H9 (cell line): ENCODE data around the gene AKAP3. TPM values are rescaled to one million over a fixed set of nuclear protein-coding genes. Genes with fewer than 3 reads are reported as not detected.

Experiments
- DNase-seq: peaks from one replicate; pipeline ENCODE4 v3.0.0-alpha.2; 2017
- H2AFZ ChIP-seq: one replicate; pipeline ENCODE4 v1.6.1; 2013; ENCODE audit warnings: mild to moderate bottlenecking, low read length, control low read depth, moderate library complexity
- H2AK5ac ChIP-seq: 2 replicates; pipeline ENCODE4 v1.6.1; 2013; ENCODE audit warnings: low read length, control low read depth, mixed read lengths; ENCODE audit not compliant: insufficient read length
- H2BK120ac ChIP-seq: one replicate; pipeline ENCODE4 v1.6.1; 2013; ENCODE audit warnings: low read depth, mild to moderate bottlenecking, low read length, control low read depth, inconsistent platforms; ENCODE audit not compliant: poor library complexity, severe bottlenecking
- H2BK12ac ChIP-seq: 2 replicates; pipeline ENCODE4 v1.6.1; 2013; ENCODE audit warnings: low read length, control low read depth, mixed read lengths, low read depth; ENCODE audit not compliant: insufficient read length
- H2BK15ac ChIP-seq: 2 replicates; pipeline ENCODE4 v1.6.1; 2013; ENCODE audit warnings: low read depth, low read length, control low read depth
- H2BK20ac ChIP-seq: one replicate; pipeline ENCODE4 v1.6.1; 2013; ENCODE audit warnings: low read depth, mild to moderate bottlenecking, low read length, control low read depth, inconsistent platforms; ENCODE audit not compliant: poor library complexity, severe bottlenecking
- H2BK5ac ChIP-seq: 2 replicates; pipeline ENCODE4 v1.6.1; 2013; ENCODE audit warnings: low read length, control low read depth, mixed read lengths; ENCODE audit not compliant: insufficient read length
- H3K14ac ChIP-seq: 2 replicates; pipeline ENCODE4 v1.6.1; 2013; ENCODE audit warnings: low read length, control low read depth; ENCODE audit not compliant: insufficient read depth
- H3K18ac ChIP-seq: 2 replicates; pipeline ENCODE4 v1.6.1; 2013; ENCODE audit warnings: low read depth, mild to moderate bottlenecking, mixed read lengths, low read length, control low read depth; ENCODE audit not compliant: insufficient read length
- H3K23ac ChIP-seq: 2 replicates; pipeline ENCODE4 v1.6.1; 2013; ENCODE audit warnings: low read length, control low read depth, mixed read lengths, low read depth; ENCODE audit not compliant: insufficient read length
- H3K23me2 ChIP-seq: 2 replicates; pipeline ENCODE4 v1.6.1; 2013; ENCODE audit warnings: low read depth, mild to moderate bottlenecking, mixed read lengths, low read length, control low read depth; ENCODE audit not compliant: insufficient read length, poor library complexity, severe bottlenecking
- H3K27ac ChIP-seq: 2 replicates; pipeline ENCODE4 v1.5.1; 2013; ENCODE audit warnings: low read length, control low read depth, mixed read lengths, low read depth; ENCODE audit not compliant: insufficient read length
- H3K27me3 ChIP-seq: 2 replicates; pipeline ENCODE4 v1.6.1; 2013; ENCODE audit warnings: low read length, control low read depth, inconsistent platforms; ENCODE audit not compliant: insufficient read depth
- H3K4ac ChIP-seq: 2 replicates; pipeline ENCODE4 v1.6.1; 2013; ENCODE audit warnings: low read depth, mild to moderate bottlenecking, control low read depth, inconsistent platforms, low read length, moderate library complexity
- H3K4me1 ChIP-seq: 2 replicates; pipeline ENCODE4 v1.6.1; 2013; ENCODE audit warnings: low read length, control low read depth, inconsistent platforms; ENCODE audit not compliant: insufficient read depth
- H3K4me2 ChIP-seq: 2 replicates; pipeline ENCODE4 v1.6.1; 2013; ENCODE audit warnings: low read length, control low read depth, mixed read lengths; ENCODE audit not compliant: insufficient read length, insufficient read depth
- H3K56ac ChIP-seq: 2 replicates; pipeline ENCODE4 v1.6.1; 2013; ENCODE audit warnings: low read depth, mild to moderate bottlenecking, mixed read lengths, low read length, control low read depth; ENCODE audit not compliant: insufficient read length
- H3K79me1 ChIP-seq: 2 replicates; pipeline ENCODE4 v1.6.1; 2013; ENCODE audit warnings: low read depth, mild to moderate bottlenecking, moderate library complexity, low read length, control low read depth, inconsistent platforms; ENCODE audit not compliant: insufficient read depth, poor library complexity, severe bottlenecking
- H3K79me2 ChIP-seq: 2 replicates; pipeline ENCODE4 v1.6.1; 2013; ENCODE audit warnings: low read length, control low read depth, inconsistent platforms; ENCODE audit not compliant: insufficient read depth
- H3K9ac ChIP-seq: 2 replicates; pipeline ENCODE4 v1.6.1; 2013; ENCODE audit warnings: low read length, control low read depth, mixed read lengths; ENCODE audit not compliant: insufficient read length; ENCODE audit errors: extremely low read depth
- H3K9me3 ChIP-seq: one replicate; pipeline ENCODE4 v1.6.1; 2013; ENCODE audit warnings: low read depth, low read length, inconsistent platforms; ENCODE audit not compliant: control insufficient read depth
- H3T11ph ChIP-seq: one replicate; pipeline ENCODE4 v1.6.1; 2013; ENCODE audit warnings: mild to moderate bottlenecking, low read length, control low read depth, inconsistent platforms
- H4K20me1 ChIP-seq: one replicate; pipeline ENCODE4 v1.6.1; 2013; ENCODE audit not compliant: control insufficient read depth, insufficient read length, insufficient read depth
- H4K5ac ChIP-seq: 2 replicates; pipeline ENCODE4 v1.6.1; 2013; ENCODE audit warnings: low read depth, mild to moderate bottlenecking, mixed read lengths, low read length, control low read depth; ENCODE audit not compliant: insufficient read length
- H4K8ac ChIP-seq: replicated peaks from 2 replicates; pipeline ENCODE4 v1.6.1; 2013; ENCODE audit warnings: low read length, control low read depth, mixed read lengths, low read depth; ENCODE audit not compliant: insufficient read length
- H4K91ac ChIP-seq: 2 replicates; pipeline ENCODE4 v1.6.1; 2013; ENCODE audit warnings: low read depth, mild to moderate bottlenecking, moderate library complexity, mixed read lengths, low read length, control low read depth; ENCODE audit not compliant: insufficient read length
- H3K27ac Mint-ChIP-seq, 3 experiments: 2 replicates in 2 of 3; 3 replicates in 1 of 3; pipeline ENCODE4 v1.8.0; 2020 to 2021; ENCODE audit warnings: mixed read lengths in 3 of 3, mild to moderate bottlenecking in 1 of 3, moderate library complexity in 1 of 3
- H3K27me3 Mint-ChIP-seq: 2 replicates; pipeline ENCODE4 v1.8.0; 2021; ENCODE audit warnings: low read depth, mild to moderate bottlenecking, moderate library complexity, mixed read lengths
- H3K36me3 Mint-ChIP-seq, 3 experiments: 2 replicates in 2 of 3; 3 replicates in 1 of 3; pipeline ENCODE4 v1.8.0; 2020 to 2021; ENCODE audit warnings: low read depth in 3 of 3, mixed read lengths in 3 of 3; ENCODE audit not compliant: insufficient read depth in 1 of 3
- H3K4me1 Mint-ChIP-seq, 2 experiments: 2 replicates each; pipeline ENCODE4 v1.8.0; 2020; ENCODE audit warnings: mixed read lengths in 2 of 2
- H3K4me3 Mint-ChIP-seq, 2 experiments: 2 replicates in 1 of 2; 3 replicates in 1 of 2; pipeline ENCODE4 v1.8.0; 2020 to 2021; ENCODE audit warnings: mild to moderate bottlenecking in 2 of 2, mixed read lengths in 2 of 2, moderate library complexity in 1 of 2
- H3K9me3 Mint-ChIP-seq, 2 experiments: 2 replicates in 1 of 2; 3 replicates in 1 of 2; pipeline ENCODE4 v1.8.0; 2020; ENCODE audit warnings: mild to moderate bottlenecking in 2 of 2, mixed read lengths in 2 of 2, moderate library complexity in 1 of 2
- CTCF ChIP-seq: fragments of 200-600 bp; sonication (generic); conservative IDR thresholded peaks from 3 replicates; pipeline ENCODE4 v1.8.0; 2021; ENCODE audit warnings: antibody characterized with exemption, mild to moderate bottlenecking
- WGBS: extraction: QIAGEN DNeasy Blood & Tissue Kit; methylation state at CpG from one replicate; pipeline ENCODE4 v1.1.7; 2013; ENCODE audit warnings: missing lambda C conversion rate, low lambda C conversion rate, mixed read lengths; ENCODE audit not compliant: insufficient read length; ENCODE audit errors: extremely low coverage; 5-methylcytosine and 5-hydroxymethylcytosine counted together
- total RNA-seq: library from RNA; stranded (reverse); gene quantifications from 2 replicates; pipeline ENCODE4 v1.2.1, GENCODE V29; 2021

Gene AKAP3
- total RNA-seq, 1 experiment from 2014 or later, result 1.3 TPM

DNA sequence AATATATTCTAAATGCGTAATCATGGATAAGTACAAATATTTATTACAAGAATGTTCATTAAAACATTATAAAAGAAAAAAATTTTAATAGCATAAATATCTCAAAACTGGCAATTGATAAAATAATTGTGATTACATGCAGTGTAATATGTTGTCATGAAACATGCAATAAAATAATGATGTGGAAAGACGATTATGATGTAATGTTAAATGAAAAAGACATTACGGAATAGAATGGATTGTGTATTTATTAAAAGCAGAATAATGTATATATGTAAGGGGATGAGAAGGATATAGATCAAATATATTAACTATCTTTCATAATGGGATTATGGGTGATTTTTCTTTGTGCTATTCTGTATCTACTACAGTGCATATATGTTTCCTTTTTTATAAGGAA lies 32.9 kb upstream of the AKAP3 start:
- Histone ChIP-seq H3K27me3 (no peaks in the 10 kb centered on the region), H2BK12ac (no peak overlapping the region), H2BK20ac (no peak overlapping the region), H3K23ac (no peak overlapping the region), H2BK5ac (no peak overlapping the region), H3K79me2 (no peaks in the 10 kb centered on the region), H2AK5ac (no peak overlapping the region), H2BK120ac (no peak overlapping the region), H3K4me1 (no peaks in the 10 kb centered on the region), H3K9ac (no peak overlapping the region), H3K4me2 (no peak overlapping the region), H4K8ac (no peak overlapping the region), H4K91ac (no peak overlapping the region), H2BK15ac (no peak overlapping the region), H3K27ac (no peak overlapping the region), H3K9me3 (no peaks in the 10 kb centered on the region), H3K56ac (no peak overlapping the region), H3T11ph (no peak overlapping the region), H3K18ac (no peak overlapping the region), H3K79me1 (no peaks in the 10 kb centered on the region), H4K20me1 (no peaks in the 10 kb centered on the region), H3K4ac (no peak overlapping the region), H2AFZ (no peak overlapping the region), H3K23me2 (no peaks in the 10 kb centered on the region), H3K14ac (no peak overlapping the region), H4K5ac (no peak overlapping the region)
- 100% methylated on average over 2 of the region's 3 CpGs for WGBS
- no peak for DNase-seq
- Mint-ChIP-seq H3K36me3 (peaks cover 14 to 45% (median 29%) of the 10 kb centered on the region in 3 experiments; a peak in 6 of 7 replicates), H3K9me3 (no peaks in the 10 kb centered on the region), H3K4me3 (no peak overlapping the region), H3K27me3 (no peaks in the 10 kb centered on the region), H3K27ac (no peak overlapping the region), H3K4me1 (no peaks in the 10 kb centered on the region)
- no peak for TF ChIP-seq CTCF
